SK-N-MC (cell line): ENCODE measurements around the gene CYP4V2.

ENCODE experiments used
- EZH2 ChIP-seq: fragments of 200-600 bp; sonication (generic); IDR thresholded peaks from one replicate; pipeline ENCODE4 v1.6.1; 2017; ENCODE audit warnings: antibody characterized with exemption
- POLR2AphosphoS5 ChIP-seq: IDR thresholded peaks from 2 replicates; pipeline ENCODE4 v1.6.1; 2012; ENCODE audit warnings: mild to moderate bottlenecking, low read depth, low read length, borderline replicate concordance

- TF ChIP-seq POLR2AphosphoS5 (no peak), EZH2 (no peak)
These were observed 39.9 kb upstream of the CYP4V2 start for GRCh38 chr4:186151499-186151898.
